ES-I3 (cell line): ENCODE data around the gene PAX7.

Source experiments
- H3K36me3 ChIP-seq: 2 replicates; pipeline ENCODE4 v1.6.1; 2013; ENCODE audit warnings: mild to moderate bottlenecking, low read length, control low read depth, moderate library complexity; ENCODE audit not compliant: insufficient read depth
- H3K4me1 ChIP-seq: 2 replicates; pipeline ENCODE4 v1.6.1; 2013; ENCODE audit warnings: mild to moderate bottlenecking, control low read depth, low read length; ENCODE audit not compliant: insufficient read depth
- H3K9ac ChIP-seq: 2 replicates; pipeline ENCODE4 v1.6.1; 2013; ENCODE audit warnings: low read depth, mild to moderate bottlenecking, low read length, moderate library complexity
- H3K9me3 ChIP-seq: 2 replicates; pipeline ENCODE4 v1.6.1; 2013; ENCODE audit warnings: mild to moderate bottlenecking, low read length, moderate library complexity; ENCODE audit not compliant: control insufficient read depth, insufficient read depth

PAX7 gene

GRCh38 chr1:18784482-18784831, 153.8 kb downstream of the PAX7 start:
- peaks cover 2% of the 10 kb centered on the region; the same call in 1 of the 2 replicates for H3K4me1 ChIP-seq
- no peaks in the 10 kb centered on the region for H3K36me3 ChIP-seq
- no peaks in the 10 kb centered on the region; the same call in 1 of the 2 replicates for H3K9me3 ChIP-seq
- H3K9ac ChIP-seq, result no peak overlapping the region

- Histone ChIP-seq H3K9ac (no peak overlapping the region), H3K9me3 (no peaks in the 10 kb centered on the region; the same call in 1 of the 2 replicates), H3K36me3 (no peaks in the 10 kb centered on the region), H3K4me1 (peaks cover 2% of the 10 kb centered on the region; the same call in 1 of the 2 replicates)
Observed at GRCh38 chr1:18786149-18786548, 155.5 kb downstream of the PAX7 start.

GRCh38 chr1:18787825-18788385, 157.3 kb downstream of the PAX7 start:
- H3K36me3 ChIP-seq, result no peaks in the 10 kb centered on the region
- no peaks in the 10 kb centered on the region; the same call in 1 of the 2 replicates for H3K9me3 ChIP-seq
- H3K4me1 ChIP-seq, result peaks cover 2% of the 10 kb centered on the region; the same call in 1 of the 2 replicates
- H3K9ac ChIP-seq, result no peak overlapping the region

- no peaks in the 10 kb centered on the region for H3K36me3 ChIP-seq
- no peaks in the 10 kb centered on the region; the same call in 1 of the 2 replicates for H3K9me3 ChIP-seq
- H3K9ac ChIP-seq, result no peak overlapping the region
- peaks cover 5% of the 10 kb centered on the region for H3K4me1 ChIP-seq
Observed at GRCh38 chr1:18789246-18789645, 158.6 kb downstream of the PAX7 start.

GRCh38 chr1:18792747-18793146, 162.1 kb downstream of the PAX7 start:
- Histone ChIP-seq H3K9me3 (no peaks in the 10 kb centered on the region), H3K9ac (no peak overlapping the region), H3K36me3 (no peaks in the 10 kb centered on the region), H3K4me1 (peaks cover 8% of the 10 kb centered on the region; the same call in 1 of the 2 replicates)

GRCh38 chr1:18793164-18793563, 162.5 kb downstream of the PAX7 start:
- no peak overlapping the region for H3K9ac ChIP-seq
- H3K4me1 ChIP-seq, result peaks cover 8% of the 10 kb centered on the region; the same call in 1 of the 2 replicates
- H3K9me3 ChIP-seq, result no peaks in the 10 kb centered on the region
- no peaks in the 10 kb centered on the region for H3K36me3 ChIP-seq

GRCh38 chr1:18794051-18794450, 163.4 kb downstream of the PAX7 start:
- Histone ChIP-seq H3K4me1 (peaks cover 8% of the 10 kb centered on the region; the same call in 1 of the 2 replicates), H3K9ac (no peak overlapping the region), H3K9me3 (no peaks in the 10 kb centered on the region)

GRCh38 chr1:18794561-18794960, 163.9 kb downstream of the PAX7 start:
- Histone ChIP-seq H3K9me3 (no peaks in the 10 kb centered on the region), H3K9ac (no peak overlapping the region)

More at GRCh38 chr1:18794051-18794450, 163.4 kb downstream of the PAX7 start:
- H3K36me3 ChIP-seq, result no peaks in the 10 kb centered on the region

GRCh38 chr1:18795002-18795689, 164.5 kb downstream of the PAX7 start:
- no peaks in the 10 kb centered on the region for H3K9me3 ChIP-seq
- peaks cover 8% of the 10 kb centered on the region; the same call in 1 of the 2 replicates for H3K4me1 ChIP-seq
- H3K36me3 ChIP-seq, result no peaks in the 10 kb centered on the region
- no peak overlapping the region for H3K9ac ChIP-seq

More at GRCh38 chr1:18794561-18794960, 163.9 kb downstream of the PAX7 start:
- Histone ChIP-seq H3K36me3 (no peaks in the 10 kb centered on the region), H3K4me1 (peaks cover 8% of the 10 kb centered on the region; the same call in 1 of the 2 replicates)

- Histone ChIP-seq H3K9ac (no peak overlapping the region), H3K9me3 (no peaks in the 10 kb centered on the region), H3K4me1 (peaks cover 8% of the 10 kb centered on the region; the same call in 1 of the 2 replicates), H3K36me3 (no peaks in the 10 kb centered on the region)
Observed at GRCh38 chr1:18796950-18797349, 166.3 kb downstream of the PAX7 start.
